Ishikawa (cell line): ENCODE data around the gene SKI.

Experiments
- CEBPB ChIP-seq: IDR thresholded peaks from 2 replicates; pipeline ENCODE4 v1.6.1; 2012
- CREB1 ChIP-seq: IDR thresholded peaks from 2 replicates; pipeline ENCODE4 v1.6.1; 2012; ENCODE audit warnings: low read depth
- EGR1 ChIP-seq: IDR thresholded peaks from 2 replicates; pipeline ENCODE4 v1.6.1; 2012
- EP300 ChIP-seq: IDR thresholded peaks from 2 replicates; pipeline ENCODE4 v1.6.1; 2012; ENCODE audit warnings: borderline replicate concordance
- FOXM1 ChIP-seq: IDR thresholded peaks from 2 replicates; pipeline ENCODE4 v1.6.1; 2012; ENCODE audit warnings: low read depth, borderline replicate concordance
- MAX ChIP-seq: IDR thresholded peaks from 2 replicates; pipeline ENCODE4 v1.6.1; 2012
- NFIC ChIP-seq: IDR thresholded peaks from 2 replicates; pipeline ENCODE4 v1.6.1; 2012
- RAD21 ChIP-seq: IDR thresholded peaks from 2 replicates; pipeline ENCODE4 v1.6.1; 2012; ENCODE audit warnings: low read depth
- REST ChIP-seq: IDR thresholded peaks from 2 replicates; pipeline ENCODE4 v1.6.1; 2012; ENCODE audit warnings: low read depth, mild to moderate bottlenecking
- TAF1 ChIP-seq: IDR thresholded peaks from 2 replicates; pipeline ENCODE4 v1.6.1; 2012; ENCODE audit warnings: low read depth, mild to moderate bottlenecking
- TCF12 ChIP-seq: IDR thresholded peaks from 2 replicates; pipeline ENCODE4 v1.6.1; 2012; ENCODE audit warnings: low read depth
- TEAD4 ChIP-seq: IDR thresholded peaks from 2 replicates; pipeline ENCODE4 v1.6.1; 2012
- YY1 ChIP-seq: IDR thresholded peaks from 2 replicates; pipeline ENCODE4 v1.6.1; 2012; ENCODE audit warnings: low read depth
- ZBTB7A ChIP-seq: IDR thresholded peaks from 2 replicates; pipeline ENCODE4 v1.6.1; 2012; ENCODE audit warnings: low read depth
- TF ChIP-seq, protein P1 (sequence below): IDR thresholded peaks from 2 replicates; pipeline ENCODE4 v1.6.1; 2012

Gene SKI

DNA sequence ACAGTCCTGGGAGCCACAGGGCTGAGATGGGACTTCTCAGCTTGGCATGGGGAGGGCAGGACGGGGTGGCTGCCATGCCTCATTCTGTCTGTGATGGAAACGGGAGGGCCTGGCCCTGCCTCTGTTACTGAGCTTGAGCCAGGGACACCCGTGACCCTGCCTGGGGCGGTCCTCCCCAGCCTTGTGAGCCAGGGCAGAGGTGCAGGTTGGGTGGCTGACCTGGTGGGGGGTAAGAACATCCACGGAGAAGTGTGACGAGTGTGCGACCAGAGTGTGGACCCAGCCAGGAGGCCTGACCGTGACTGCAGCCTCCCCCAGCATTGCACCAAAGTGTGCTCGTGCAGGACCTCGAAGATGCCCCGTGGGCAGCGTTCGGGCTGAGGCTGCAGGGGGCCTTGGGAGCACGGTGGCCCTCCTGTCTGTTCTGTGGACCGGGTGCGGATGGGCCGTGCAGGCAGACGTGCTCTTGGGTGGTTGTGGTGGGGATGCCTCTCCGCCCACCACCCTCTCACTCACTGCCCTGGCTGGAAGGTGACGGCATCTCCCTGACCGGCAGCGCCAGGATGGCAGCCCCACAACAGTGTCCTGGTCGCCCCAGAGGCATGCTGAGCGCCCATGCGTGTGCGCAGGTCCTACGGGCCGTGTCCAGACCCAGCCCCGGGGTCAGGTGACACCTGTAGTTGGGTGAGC, 45.4 kb downstream of the SKI start:
- TF ChIP-seq TCF12 = no peak
- TF ChIP-seq TEAD4 = no peak
- TF ChIP-seq RAD21 = no peak
- TF ChIP-seq, protein P1, sequence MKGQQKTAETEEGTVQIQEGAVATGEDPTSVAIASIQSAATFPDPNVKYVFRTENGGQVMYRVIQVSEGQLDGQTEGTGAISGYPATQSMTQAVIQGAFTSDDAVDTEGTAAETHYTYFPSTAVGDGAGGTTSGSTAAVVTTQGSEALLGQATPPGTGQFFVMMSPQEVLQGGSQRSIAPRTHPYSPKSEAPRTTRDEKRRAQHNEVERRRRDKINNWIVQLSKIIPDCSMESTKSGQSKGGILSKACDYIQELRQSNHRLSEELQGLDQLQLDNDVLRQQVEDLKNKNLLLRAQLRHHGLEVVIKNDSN = no peak

DNA sequence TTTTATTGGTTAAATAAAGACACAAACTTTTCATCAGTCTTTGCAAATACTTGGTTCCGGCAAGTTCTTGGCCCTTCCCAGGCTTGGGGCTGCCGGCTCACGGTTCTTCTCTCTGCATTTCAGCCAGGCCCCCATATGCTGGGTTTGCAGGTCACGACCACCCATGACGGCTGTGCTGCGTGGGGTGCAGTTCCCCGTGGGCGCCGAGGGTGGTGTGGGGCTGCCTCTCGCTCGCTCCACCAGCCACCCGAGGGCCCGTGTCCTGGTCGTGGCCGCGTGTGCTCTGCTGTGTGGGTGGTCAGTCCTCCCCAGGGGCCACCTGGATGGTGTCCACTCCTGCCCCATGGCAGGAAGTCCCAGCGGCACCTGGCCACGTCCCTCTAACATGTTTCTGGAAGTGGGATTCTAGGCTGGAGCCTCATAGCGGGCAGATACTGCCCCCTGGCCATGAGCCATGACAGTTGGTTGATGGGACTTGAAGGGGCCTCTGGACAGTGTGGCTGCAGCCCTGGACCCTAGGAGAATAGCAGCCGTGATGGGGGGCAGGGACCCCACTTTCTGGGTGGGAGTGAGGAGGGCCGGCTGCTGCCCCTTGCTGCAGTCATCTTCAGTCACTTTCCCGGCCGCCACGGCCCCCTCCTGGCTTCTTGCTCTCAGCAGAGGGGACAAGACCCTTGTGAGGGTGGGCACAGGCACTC, 46.3 kb downstream of the SKI start:
- TF ChIP-seq TCF12 = no peak

DNA sequence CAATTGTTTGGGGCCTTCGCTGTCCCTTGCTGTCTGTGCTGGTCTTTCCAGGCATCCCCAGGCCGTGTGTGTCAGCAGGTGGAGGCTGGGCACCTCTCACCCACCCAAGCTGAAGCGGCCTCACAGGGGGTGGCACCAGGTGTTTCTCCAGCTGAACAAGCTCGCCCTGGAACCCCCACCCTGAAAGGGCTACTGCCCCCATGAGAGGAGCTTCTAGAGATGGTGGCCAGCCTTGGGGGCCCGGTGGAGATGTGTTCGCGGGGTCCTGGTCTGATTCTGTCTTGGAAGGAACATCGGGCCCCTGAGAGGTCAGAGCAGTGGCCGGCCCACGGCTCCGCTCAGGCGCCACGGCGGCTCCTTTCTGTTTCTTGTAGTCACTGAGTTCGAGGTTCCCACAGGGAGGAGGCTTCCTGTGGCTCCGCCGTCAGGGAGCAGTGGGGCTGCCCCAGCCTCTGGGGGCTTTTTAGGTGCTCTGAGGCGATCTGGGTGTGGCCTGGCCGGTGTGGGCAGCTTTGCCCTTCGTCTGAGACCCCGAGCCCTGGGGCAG, 46.9 kb downstream of the SKI start:
- no peak for TF ChIP-seq RAD21
- TF ChIP-seq EGR1 = no peak
- TF ChIP-seq EP300 = no peak

DNA sequence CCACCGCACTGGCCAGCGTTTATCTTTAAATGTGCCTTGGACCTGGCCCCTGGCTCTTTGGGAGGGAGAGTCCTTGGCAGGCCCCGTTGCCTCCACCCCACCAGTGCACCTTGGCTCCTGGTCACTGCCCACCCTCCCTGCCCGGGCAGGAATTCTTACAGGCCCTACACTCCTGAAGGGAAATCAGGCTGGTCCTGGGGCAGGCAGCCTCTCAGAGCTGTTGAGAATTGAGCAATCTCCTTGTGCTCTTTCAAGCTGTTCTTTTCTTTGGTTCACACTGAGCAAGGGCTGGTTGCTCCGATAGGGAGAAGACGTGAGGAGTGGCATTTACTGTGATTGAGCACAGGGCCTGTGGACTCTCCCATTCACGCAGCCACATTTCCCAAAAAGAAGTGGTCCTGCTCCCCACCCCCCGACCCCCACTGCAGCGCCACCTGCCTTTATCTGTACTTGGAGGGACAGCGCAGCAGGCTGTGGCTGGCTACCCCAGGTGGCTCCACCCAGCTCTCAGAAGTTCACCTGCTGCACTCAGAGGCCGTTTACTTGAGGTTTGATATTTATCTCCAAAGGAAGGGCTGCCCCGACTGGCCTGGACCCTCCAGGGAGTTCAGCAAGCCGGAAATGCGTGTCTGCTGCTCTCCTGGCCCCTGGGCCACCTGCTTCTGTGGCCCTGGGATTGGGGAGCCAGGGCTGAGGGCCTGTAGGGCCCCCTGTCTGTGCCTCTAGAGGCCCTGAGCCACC, 47.8 kb downstream of the SKI start:
- no peak for TF ChIP-seq CREB1
- no peak for TF ChIP-seq NFIC
- TF ChIP-seq EGR1 = no peak
- no peak for TF ChIP-seq CEBPB
- no peak for TF ChIP-seq ZBTB7A
- TF ChIP-seq TAF1 = no peak
- TF ChIP-seq, protein P1 = no peak
- no peak for TF ChIP-seq EP300
- no peak for TF ChIP-seq FOXM1
- TF ChIP-seq REST = no peak
- no peak for TF ChIP-seq YY1
- no peak for TF ChIP-seq TCF12
- TF ChIP-seq TEAD4 = no peak
- TF ChIP-seq MAX = no peak

- TF ChIP-seq, protein P1 = no peak
- TF ChIP-seq TEAD4 = no peak
- TF ChIP-seq REST = no peak
- no peak for TF ChIP-seq NFIC
- no peak for TF ChIP-seq EP300
- no peak for TF ChIP-seq TCF12
- TF ChIP-seq EGR1 = no peak
- TF ChIP-seq TAF1 = no peak
- no peak for TF ChIP-seq FOXM1
- no peak for TF ChIP-seq RAD21
- TF ChIP-seq ZBTB7A = no peak
- no peak for TF ChIP-seq MAX
- no peak for TF ChIP-seq CREB1
- no peak for TF ChIP-seq YY1
- no peak for TF ChIP-seq CEBPB
Observed at GRCh38 chr1:2276803-2277580, 48.9 kb downstream of the SKI start.
